HG02981 (cell line): Measurements from ENCODE around the gene CYGB.

Source experiments
- ATAC-seq: cut with Tn5 transposase; IDR thresholded peaks from one replicate; pipeline ENCODE4 v1.9.1; 2021; ENCODE audit warnings: mild to moderate bottlenecking, moderate library complexity; ENCODE audit not compliant: unreplicated experiment

CYGB gene

DNA sequence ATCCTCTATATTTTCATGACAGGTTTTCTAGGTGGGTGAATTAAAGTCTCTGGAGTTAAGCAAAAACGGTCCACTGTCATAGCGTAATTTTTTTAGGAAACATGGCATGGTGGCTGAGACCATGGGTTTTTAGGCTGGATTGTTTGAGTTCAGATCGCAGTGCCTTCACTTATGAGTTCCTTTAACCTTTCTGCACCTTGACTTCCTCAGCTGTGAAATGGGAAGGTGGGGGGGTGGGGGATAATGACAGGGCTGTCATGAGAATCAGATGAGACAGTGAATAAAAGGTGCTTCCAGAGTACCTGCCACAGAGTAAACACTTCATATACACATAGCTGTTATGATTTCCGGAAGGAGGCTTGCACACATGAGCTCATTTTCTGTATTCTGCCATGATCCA, 14.2 kb upstream of the CYGB start:
- ATAC-seq = no peak

DNA sequence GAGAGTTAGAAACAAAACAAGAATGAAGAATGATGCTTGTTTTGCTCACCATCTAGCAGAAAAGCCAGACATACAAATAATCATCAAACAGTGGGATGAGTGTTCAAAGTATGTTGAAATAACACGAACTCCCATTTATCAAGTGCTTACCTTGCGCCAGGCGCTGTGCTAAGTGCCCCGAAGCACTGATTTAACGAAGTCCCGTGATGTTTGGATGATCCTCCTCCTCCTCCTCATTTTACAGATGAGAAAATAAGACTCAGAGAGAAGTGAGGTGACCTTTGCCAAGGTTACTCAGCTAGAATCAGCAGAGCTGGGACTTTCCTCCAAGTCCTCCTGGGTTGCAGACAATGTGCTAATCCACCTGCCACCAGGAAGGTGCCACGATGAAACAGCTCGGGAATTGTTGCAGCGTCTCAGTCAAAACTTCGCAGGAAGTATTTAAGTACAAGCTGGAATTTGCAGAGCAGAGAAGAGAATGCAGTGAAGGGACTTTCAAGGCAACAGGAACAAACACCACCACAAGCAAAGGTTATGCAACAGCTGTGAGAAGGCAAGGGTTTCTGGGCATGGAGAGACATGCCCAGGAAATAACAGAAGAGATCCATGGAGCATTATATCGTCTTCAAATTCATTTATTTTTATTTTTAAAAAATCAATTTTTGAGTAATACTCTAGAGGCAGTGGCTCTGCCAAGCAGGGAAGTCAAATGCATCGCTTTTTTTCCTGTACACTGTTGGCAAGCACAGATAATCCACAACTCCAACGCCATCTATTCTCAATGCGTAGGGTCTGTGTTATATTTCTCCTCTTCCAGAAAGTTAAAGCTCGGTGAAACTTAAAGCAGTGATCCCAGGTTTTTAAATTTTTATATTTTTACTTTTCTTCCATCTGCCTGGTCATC, 13.5 kb upstream of the CYGB start:
- ATAC-seq = no peak

DNA sequence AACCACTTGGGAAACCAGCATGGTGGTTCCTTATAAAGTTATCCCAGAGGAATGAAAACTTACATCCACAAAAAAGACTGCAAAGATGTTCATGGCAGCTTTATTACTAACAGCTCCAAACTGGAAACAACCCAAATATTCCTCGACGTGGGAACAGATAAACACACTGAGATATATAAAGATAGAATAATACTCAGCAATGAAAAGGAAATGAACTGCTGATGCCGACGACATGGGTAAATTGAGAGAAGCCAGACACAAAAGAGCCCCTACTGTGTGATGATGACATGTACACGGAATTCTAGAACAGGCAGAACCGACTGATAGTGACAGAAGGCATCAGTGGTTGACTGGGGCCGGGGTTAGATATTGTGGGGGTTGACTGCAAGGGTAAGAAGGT, 12.0 kb upstream of the CYGB start:
- ATAC-seq = no peak

DNA sequence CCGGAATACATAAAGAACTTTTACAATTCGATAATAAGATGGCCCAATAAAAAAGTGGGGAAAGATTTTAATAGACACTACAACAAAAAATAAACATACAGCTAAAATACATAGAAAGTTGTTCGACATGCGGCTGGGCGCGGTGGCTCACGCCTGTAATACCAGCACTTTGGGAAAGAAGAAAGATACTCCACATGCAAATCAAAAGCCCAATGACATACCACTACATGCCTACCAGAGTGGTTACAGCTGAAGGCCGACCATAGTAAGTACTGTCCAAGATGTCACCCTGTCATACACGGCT, 11.7 kb upstream of the CYGB start:
- no peak for ATAC-seq

DNA sequence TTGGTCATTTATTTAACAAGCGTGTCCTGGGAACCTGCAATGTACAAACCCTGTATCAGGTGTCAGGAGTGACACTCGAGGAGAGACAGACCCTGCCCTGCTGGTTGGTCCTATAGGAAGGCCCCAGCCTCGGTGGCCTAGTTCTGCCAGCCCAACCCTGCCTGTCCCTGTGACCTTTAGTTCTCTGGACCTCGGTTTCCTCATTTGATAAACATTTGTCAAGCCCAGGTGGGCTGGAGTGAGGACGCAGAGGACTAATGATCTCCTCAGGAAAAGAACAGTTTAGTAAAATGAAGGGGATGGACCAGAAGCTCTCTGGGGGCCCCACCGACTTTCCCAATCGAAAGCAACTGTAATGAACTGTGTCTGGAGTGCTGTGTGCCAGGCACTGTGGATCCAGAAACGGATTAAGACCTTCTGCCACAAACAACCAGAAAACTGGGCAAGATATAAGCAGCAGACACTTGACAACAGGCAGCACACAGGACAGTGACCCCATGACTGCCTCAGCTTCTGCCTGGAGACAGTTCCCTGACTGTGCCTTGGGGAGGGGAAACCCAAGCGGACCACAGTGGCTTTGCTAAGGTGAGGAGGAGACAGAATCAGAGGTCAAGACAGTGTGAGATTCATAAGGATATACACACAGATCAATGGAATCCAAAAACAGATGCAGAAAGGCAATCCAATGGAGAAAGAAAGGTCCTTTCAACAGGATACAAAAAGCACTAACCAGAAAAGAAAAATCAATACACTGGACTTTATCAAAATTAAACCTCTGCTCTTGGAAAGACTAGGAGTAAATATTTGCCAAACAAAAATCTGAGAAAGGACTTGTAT, 11.1 kb upstream of the CYGB start:
- no peak for ATAC-seq

DNA sequence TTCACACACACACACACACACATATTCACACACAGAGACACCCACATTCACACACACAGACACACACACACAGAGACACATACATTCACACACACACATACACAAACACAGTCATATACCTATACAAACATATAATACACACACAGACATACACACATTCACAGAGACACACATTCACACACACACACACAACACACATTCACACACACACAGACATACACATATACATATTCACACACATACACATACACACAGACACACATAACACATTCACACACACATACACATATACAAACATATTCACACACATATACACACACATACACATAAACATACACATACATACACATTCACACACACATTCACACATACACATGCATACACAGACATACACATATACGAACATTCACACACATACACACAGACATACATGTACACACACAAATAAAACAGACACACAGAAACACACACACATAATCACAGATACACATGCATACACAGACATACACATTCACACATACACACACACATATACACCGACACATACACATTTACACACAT, 10.2 kb upstream of the CYGB start:
- ATAC-seq = no peak

DNA sequence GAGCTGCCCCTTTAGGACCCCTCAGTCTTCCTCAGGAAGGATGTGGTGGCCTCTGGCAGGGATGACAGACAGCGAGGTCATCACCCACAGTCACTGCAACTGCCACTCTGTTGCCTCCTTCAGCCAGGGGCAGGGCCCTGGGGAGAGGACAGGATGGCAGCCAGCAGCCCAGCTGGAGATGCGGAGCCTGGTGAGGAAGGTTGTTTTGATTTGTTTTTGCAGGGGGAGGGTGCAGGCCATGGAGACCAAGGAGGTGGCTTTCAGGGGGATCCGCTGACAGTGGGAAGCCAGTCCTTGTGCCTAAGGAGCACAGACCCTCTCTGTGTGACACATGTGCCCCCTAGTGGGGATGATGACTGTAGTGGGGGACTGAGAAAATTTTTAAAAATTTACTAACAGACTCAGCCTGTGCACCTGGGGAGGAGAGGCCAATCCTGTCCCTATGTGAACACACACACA, 9.7 kb upstream of the CYGB start:
- ATAC-seq = no peak

DNA sequence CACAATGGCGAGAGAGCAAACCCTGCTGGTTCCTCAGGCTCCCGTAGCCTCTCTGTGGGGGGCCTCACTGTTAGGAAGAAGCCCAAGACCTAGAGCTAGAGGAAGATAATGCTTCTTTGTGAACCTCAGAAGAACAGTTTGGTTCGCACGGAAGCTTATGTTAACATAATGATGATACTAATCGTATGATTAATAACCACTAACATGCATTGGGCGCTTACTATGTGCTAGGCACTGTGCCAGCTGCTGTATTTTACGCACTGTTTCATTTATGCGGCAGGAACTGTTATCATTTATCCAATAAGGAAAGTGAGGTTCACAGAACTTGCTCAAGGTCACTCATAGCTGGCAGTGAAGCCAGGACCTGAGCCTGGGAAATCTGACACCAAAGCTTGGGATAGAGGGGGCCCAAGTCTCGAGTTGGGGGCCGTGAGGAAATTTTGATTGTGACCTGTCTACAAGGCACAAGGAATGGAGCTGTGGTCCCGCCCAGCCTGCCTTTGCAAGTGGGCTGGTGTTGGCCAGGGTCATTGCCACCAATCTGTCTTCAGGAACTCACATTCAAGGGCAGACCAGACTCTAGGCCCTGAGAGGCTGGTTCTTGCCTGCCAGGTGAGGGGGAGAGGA, 9.2 kb upstream of the CYGB start:
- no peak for ATAC-seq

DNA sequence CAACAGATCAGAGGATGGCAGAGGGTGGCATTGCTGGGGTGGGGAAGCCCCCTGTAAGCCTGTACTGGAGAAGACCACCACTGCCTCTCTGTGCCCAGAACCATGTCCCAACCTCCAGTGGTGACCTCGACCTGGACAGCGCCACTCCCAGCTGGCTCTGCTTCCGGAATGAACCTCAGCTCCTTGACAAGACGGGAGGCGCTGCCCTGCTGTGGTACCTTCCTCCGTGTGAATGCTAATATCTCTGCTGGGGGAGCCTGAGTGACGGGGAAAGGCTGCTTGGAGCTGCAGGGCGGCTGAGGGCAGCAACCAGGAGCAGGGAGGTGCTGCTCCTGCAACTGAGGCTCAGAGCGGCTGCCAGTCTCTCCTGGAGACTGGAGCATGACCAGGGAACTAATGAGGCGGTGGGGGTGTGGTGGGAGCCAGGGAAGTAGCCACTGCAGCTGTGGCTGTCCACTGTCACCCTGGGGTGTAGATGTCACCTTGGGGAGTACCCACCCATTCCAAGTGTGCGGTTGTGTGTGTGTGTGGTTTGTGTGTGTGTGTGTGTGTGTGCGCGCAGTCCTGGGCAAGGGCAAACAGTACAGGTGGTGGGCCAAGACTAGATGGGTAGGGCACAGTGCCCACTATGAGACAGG, 8.5 kb upstream of the CYGB start:
- ATAC-seq = no peak

DNA sequence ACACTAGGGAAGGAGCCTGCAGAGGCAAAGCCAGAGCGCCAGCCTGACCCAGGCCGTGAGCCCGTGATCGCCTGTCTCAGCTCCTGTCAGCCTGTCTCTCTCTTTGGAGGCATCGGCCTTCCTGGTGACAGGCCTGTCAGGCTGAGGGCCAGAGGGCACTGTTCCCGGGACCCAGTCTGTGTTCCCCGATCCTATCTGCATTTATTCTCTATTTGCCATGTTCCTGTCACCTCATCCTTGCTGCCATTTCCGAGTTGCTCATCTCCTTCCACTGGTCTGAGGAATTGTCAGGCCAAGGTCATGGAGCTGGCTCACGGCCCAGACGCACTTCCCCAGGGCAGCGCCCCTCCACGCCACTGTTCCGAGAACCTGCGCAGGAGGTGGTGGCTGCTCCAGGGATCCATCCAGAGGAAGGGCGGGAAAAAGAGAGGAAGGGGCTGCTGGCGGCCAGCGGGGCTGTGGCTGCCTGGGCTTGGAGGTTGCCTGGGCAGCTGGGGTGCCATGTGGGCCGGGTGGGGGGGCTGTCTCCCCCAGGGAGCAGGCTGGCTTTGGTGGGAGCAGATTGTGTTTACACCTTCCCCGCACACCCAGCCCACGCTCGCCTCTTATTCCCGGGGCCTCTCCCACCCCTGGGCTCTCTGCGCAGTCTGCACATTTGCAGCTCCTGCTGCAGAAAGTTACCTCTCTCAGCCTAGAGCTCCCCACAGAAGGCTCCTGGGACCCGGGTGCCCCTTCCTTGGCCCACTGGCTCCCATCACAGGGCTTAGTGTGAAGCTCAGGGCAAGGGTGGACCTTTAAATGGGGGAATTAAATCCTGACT, 7.2 kb upstream of the CYGB start:
- ATAC-seq = no peak

DNA sequence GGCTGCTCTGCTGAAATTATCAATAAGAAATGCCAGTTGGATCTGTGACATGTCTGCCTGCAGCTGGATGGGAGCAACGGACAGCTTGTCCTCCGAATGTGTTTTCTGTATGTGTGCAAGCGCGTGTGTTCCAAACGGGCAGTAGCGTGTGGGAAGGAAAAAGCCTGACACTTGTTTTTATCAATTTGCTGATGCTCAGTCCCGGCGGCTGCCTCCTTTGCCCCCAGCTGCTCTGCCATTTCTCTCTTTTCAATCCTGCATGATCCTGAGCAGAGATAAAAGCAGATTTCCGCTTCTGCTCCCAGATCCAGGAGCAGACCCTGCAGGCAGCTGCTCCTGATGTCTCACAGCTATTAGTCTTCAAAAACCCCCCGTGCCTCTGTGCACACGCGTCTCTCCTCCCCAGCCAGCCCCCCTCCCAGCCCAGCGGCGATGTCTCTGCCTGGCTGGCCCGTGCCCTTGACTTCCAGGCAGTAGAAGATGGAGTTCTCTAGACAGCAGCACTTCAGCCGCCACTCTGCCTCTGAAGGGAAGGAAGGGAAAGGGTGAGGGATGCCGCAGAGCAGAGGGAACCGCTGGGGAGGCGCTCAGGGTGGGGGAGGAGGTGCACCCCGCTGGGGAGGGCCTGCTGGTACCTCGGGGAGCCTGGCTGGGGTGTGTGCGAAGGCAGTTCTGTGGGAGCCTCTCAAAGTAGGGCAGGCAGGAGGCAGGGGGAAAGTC, 6.5 kb upstream of the CYGB start:
- no peak for ATAC-seq

DNA sequence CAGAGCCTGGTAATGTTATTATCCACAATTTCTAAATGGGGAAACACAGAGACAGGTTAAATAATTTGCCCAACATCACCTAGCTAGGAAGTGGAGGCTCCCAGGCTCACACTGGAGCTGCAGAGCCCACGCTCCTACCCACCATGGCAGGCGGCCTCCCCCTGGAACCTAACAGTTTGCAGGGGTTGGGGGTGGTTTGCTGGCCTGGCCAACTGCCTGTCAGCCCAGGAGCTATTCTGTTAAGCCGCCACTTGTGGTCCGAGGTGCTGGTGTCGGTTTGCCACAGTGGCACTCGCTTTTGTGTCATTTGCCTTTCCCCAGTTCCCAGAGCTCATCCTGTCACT, 5.9 kb upstream of the CYGB start:
- ATAC-seq = no peak

DNA sequence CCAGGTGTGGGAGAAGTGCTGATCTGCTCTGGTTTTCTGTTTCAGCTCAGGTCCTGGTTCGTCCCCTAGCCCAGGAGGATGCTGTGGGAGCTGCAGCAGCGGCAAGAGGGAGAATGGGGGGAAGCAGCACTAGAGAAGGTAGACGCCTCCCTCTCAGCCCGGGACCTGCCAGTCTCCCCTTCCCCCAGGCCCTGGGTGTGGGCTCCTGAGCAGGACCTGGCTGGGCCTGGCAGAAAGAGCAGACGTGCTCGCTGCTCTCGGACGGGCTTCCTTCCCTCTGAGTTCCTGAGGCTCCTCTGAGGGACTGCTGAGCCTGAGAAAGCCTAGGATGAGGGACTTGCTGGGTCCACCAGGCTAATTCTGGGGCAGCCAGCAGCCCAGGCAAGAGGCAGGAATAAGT, 5.5 kb upstream of the CYGB start:
- ATAC-seq = no peak

DNA sequence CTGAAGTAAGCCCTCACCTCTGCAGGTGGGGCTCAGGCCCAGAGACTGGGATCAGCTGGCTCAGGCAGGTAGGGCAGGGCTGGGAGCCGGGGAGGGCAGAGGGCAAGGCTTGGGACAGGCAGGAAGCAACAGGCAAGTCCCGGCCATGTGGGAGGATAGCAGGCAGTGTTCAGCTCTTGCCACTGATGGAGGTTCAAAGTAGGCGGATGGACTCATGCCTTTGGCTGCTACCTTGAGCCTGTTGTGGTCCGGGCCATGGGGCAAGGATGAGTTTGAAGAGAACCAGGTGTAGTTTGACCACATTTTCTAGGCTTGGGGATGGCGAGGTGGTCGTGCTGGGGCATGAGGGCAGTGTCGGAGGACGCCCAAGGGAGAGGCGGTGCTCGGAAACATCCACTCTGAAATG, 5.1 kb upstream of the CYGB start:
- ATAC-seq = no peak

DNA sequence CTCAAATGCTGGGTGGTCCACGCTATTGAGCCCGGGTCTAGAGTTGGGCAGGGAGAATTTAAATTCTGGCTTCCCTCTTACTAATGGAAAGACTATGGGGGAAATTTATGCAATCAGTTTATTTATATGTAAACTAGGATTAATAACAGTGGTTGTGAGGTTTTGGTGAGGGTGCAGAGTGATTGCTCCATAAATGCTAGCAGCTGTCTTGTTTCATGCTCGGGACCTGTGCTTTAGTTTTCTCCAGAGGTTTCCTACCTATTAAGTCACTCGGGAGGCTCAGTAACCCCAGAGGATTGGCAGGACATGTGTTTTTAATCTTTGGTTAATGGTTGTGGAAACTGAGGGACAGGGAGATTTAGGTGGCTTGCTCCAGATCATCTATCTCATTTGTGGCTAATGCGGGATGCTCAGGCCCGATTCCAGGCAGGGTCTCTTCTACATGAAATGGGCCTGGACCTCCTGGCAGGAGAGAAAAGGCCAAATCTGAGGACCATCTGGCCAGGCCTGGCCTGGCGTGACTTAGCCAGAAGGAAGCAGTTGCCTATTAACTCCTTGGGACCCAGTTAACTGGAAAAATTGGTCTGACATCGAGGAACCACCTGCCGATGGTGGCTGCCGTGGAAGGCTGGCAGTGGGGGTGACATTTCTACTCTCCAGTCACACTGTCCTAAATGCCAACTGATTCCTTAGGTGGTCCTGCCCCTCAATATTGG, 4.4 kb upstream of the CYGB start:
- ATAC-seq = no peak

DNA sequence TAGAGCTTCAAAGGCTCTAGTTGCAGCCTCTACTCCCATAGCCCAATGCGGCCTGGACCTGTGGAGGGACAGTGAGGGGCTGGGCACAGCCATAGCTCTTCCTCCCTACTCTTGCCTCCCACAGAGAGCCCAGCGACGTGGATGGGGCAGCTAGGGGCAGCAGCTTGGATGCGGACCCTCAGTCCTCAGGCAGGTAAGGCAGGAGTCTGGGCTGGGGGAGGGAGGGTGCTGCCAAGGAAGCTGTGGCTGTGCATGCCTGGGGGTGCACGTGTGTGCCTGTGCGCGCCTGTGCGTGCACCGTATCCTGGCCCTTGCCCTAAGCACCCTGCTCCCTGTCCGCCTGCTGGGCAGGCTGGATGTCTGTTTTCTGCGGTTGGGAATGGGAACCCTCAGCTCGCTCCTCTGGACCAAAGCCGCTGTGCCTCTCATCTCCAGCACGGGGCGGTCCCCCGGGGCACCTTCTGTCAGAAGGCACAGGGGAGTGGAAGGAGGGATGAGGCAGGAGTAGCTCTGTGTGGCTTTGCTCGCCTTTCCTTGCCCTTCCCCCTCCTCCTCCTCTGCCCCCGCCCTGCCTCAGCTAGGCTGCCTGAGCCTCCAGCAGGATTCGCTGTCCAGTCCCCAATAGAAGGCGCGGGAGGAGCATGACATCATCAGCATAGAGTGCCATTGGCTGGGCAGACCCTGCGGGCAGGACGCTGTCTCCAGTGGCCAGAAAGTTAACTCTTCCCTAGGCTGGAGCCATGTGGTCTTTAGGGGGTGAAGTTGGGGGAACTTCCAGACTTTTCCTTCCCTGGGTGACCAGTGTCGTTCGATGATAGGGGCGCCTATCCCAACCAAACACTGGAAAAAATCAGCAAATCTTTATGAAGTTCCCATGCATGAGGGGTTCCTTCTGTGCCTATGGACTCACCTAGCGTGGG, 3.1 kb upstream of the CYGB start:
- no peak for ATAC-seq

DNA sequence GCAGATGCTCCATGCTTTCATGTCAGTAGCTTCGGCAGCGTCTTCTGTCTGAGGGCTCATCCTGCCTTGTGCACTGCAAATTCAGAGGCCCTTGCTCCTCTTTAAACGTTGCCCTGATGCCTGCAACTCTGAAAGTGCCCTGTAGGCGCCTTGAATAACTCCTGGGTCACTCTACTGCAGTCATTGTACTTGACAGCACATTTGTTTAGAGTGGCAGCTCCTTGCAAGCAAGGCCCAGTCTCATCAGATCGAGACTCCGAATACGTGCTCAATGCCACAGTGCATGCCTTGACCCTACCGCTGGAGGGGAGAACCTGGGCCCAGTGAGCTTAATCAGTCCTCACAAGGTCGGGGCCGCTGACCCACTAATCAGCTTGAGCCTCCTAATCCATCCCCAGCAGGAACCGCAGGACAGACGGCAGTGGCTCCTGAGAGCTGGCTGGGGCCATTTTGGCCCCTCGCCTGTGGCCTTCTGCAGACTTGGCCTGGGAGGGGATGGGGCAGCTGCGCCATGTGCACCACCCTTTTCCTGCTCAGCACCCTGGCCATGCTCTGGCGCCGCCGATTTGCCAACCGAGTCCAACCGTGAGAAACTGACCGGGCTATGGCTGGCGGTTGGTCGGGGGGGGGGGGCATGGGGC, 2.2 kb upstream of the CYGB start, which contains the start of gene PRCD:
PRCD (plus strand) TSS at position 414 of the 641 bp plus-strand sequence; CDS start at position 512, 98 bp downstream.
- ATAC-seq = no peak
